HG03558 (cell line): ENCODE results near the gene STK17B.
A peak's percentile ranks its signal among the peaks of the same experiment; 100 is the strongest.
"Not testable (repeated sequence)": the region's sequence is repeated elsewhere in the genome, so short reads cannot be mapped to it uniquely, and the experiment has no call there.

ENCODE experiments used
- ATAC-seq: cut with Tn5 transposase; IDR thresholded peaks from one replicate; pipeline ENCODE4 v1.9.1; 2021; ENCODE audit warnings: moderate number of reproducible peaks; ENCODE audit not compliant: unreplicated experiment; ENCODE audit errors: extremely low read depth

STK17B gene

DNA sequence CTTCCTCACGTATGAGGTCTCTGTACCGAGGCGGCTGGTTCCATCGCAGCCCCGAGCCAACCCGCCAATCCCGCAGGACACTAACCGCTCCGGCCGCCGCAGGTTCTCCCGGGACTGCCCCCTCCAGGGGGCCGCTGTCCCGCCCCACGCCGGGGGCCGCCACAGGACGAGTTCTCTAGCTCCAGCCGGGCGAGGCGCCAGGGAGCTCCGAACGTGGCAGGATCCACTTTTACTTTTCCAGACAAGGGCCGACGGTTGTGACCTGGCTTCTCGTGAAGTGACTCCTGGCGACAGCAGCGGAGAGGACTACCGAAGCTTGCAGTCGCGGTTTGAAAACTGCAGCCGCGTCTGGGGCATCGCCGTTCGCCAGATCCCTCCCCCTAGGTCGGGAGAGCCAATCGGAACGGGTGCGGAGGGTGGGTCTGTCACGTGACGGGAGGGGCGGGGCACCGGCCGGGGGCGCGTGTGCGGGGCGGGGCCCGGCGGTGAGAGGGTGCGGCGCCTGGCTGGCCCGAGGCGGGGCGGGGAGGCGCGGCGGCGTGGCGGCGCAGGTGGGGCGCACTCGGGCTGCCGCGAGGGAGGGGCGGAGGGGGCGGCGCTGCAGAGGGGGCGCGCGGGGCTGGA is at the start of gene STK17B:
TSS of gene STK17B (minus strand) at position 331 of the 624 bp plus-strand sequence. CDS start 8,195 bp downstream, outside the sequence.
- peak; percentile 27 for ATAC-seq

DNA sequence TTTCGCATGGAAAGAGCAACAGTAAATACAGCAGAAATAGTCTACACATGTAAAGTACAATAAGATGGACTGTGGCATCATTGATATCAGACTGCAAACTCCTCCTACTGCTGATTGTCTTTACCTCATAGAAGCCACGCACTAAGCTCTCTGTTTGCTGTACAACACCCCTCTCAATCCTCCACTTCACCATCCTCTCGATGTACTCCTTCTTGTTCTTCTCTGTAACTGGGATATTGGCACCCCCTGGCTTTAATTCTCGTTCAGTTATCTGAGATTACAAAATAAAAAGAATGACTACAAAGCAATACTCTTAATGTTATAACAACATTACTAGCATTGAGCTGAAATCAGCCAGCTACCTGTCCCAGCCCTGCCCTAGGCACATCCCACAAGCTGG is 49.3 kb upstream of the STK17B start:
- ATAC-seq = no peak

DNA sequence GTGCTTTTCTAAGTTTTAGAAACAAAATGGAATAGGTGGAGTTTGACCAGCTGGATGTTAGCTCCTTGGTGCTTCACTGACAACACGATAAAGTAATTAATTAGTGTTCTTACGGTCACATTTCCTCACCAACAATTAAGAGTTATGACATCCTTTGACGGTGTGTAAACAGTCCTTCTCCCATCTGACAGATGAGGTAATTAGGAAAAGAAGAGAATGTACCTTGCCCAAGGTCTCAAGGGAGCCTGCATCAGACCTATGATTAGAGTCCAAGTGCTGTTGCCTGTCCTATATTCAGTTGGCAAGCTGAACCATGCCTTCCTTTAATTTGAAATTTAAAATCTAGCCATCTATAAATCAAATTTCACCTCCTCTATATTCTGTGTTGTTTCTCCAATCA is 48.3 kb upstream of the STK17B start:
- no peak for ATAC-seq

DNA sequence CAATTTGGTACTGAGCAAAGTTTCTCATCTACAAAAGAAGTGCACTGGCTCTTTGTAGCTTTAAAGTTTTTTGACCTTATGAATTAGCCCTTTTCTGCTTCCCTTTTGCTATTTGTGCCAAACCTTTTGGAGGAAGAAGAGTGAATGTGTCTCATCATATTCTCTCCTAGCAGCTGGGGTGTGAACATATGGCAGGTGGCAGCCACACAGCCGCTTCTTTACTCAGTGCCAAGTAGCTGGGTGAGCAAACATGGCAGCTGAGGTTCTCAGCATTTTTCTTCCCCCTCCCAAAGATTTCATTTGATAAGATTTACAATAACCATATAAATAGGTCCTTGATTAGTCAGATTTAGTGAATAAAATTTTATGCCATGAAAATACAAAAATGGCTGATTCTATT is 46.7 kb upstream of the STK17B start:
- ATAC-seq = no peak

DNA sequence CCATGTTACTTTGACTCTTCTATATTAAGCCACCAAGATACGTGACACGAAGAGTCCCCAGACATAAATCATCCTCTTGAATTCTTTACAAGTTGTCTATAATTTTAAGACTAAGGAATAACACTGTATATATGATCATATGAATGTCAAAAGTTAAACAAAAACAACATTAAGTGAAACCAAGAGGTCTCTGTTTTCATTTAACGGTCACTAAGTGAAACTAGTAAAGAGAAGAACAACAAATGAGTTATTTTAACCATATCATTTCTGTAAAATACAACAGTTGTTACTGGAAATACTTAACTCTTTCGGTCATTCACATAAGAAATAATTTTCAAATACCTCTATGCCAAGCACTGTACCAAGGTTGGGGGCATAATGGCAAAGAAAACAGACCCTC is 45.7 kb upstream of the STK17B start:
- no peak for ATAC-seq

DNA sequence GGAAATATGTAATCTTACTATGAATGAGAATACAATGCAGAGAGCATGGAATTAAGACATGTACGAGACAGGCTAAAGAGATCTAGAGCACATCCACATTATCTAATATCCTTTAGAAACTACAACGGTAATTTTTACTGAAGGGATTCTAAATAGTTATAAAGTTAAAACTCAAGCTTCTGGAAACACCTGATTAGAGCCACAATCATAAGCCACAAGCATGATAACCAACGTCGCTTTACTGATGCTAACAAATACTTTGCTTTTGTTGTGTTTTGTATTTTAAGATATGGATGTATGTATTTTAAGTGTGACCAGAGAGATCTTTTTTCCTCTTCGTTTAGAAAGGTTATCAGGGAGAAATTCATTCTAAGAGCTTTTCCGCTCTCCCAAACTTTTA is 44.0 kb upstream of the STK17B start:
- no peak for ATAC-seq

DNA sequence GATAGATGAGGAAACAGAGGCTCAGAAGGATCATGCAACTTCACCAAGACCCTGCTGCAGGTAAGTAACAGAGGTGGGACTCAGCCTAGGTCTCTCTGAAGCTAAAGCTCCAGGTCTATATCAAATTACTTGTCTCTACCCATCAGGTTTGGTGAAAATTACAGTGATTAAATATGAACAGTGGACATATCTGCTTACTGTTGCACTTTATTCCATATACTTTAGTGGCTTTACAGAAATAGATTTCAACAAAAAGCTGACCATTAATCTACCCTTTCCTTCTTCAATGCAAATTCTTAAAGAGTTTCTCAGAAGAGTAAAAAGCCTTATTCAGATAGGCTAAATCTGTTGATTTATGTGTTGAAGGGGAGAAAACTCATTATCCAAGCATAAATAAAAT is 42.8 kb upstream of the STK17B start:
- no peak for ATAC-seq

DNA sequence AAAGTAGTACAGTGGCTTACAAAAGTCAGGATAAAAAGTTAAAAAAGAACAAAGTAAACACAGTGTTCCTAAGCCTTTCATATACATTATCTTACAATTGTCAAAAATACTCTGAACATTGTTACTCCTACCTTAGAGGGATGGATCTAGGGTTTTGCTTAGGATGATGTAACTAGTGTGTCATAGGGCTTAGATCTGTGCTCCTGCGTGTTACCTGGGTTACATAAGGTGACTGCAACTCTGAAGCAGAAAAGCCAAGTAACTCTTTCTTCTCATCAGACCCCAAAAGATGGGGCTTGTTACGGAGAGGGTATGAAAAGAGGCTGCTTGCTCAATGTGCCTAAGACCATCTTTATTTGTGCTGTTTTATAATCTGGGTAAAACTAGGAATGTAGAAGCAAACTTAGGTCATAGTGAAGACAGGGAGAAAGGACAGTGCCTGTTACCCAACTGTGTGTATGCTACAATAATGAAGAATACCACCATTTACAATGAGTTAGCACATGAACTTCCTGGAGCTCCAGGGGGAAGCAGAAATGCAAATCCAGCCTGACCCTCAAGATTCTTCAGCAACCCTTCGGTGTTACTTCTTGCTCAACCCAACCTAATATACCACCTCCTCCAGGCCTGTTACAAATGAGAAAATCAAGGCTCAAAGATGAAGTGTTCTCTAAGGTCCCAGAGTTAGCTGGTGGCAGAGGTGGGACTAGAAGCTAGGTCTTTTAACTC is 42.0 kb upstream of the STK17B start:
- no peak for ATAC-seq

DNA sequence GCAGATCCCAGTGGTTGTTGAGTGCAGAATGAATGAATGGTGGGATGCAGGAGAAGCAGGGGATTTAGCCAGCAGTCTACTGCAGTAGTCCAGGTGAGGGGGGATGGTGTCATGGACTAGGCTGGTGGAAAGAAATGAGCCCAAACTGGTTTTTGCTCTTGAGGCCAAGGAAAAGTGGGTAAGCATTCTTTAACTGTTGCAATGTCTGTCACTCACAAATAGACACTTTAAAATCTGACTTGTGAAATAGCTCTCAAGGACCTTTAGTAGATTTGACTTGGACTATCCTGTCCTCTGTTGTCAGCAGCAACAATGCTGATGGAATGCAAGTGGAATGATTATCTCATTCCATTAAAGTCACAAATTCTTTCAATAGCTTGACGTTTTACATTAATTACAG is 37.5 kb upstream of the STK17B start:
- no peak for ATAC-seq

DNA sequence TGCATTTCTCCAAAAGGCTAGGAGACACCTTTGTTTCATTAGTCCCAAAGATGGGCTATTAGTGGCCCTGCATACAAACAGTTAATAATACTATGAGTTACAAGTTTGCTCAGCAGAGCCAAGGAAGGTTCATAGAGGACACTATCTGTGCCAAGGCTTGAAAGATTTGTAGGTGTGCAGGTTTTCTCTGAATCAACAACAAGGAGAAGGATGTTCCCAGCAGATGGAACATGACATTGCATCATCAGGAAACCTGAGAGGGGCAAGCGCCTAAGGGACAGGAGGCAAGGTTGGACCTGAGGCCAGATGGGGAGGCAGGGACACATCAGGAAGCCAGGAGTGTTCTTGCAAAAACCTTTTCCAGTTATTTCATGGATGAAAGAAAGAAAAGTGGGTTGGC is 35.4 kb upstream of the STK17B start:
- ATAC-seq = no peak

DNA sequence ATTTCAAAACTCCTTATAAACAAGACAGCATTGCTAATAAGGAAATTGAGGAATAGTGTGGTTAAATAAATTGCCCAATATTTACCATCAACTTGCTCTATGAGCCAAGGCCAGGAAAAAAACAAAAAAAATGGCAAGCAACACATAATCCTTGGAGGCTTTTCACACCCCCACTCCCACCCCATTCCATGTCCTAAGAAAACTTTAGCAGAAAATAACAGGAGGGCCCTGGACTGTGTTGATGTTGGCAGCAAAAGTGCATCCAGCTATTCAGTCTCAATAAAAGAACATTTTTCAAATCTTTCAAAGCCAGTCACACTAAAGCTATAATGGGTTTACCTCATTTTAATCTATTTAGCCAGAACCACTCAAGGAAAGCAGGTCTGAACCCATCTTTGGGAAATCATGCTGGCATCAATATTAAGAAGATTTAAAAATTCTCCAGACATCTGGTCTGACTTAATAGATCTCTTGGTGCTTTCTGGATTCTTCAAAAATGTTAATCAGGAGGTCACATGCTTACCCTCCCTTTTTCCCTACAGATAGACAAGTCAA is 34.6 kb upstream of the STK17B start:
- ATAC-seq = no peak

DNA sequence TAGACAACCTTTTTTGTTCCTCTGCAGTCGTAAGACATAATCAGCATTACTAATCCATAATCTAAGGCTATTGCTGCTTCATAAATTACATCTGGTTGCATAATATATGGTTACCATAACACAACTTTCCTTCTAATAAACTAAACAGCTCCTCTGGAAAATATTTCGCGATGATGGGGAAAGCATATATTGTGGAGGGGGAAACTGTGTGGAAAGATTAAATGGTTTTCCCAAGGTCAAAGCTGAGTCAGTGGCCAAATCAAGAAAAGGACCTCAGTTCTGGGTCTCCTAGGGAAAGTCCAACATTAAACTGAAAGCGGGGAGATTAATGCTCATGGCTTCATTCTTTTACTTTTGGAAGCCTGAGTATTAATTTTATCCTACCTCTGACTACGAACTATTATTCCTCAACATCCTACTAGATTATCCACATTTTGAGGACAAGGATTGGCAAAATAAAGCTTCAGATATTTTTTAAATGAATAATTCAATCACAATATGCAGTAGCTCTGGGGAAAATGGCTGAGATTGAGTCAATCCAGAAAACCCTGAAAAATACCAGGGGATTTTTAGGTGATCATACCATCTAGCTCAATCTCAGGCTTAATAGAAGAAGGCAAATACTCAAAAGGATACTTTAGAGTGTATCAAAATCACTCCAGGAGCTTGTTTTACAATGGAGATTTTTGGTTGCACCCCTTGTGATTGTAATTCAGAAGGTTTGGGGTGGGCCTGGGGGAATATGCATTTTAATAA is 33.8 kb upstream of the STK17B start:
- ATAC-seq = no peak

DNA sequence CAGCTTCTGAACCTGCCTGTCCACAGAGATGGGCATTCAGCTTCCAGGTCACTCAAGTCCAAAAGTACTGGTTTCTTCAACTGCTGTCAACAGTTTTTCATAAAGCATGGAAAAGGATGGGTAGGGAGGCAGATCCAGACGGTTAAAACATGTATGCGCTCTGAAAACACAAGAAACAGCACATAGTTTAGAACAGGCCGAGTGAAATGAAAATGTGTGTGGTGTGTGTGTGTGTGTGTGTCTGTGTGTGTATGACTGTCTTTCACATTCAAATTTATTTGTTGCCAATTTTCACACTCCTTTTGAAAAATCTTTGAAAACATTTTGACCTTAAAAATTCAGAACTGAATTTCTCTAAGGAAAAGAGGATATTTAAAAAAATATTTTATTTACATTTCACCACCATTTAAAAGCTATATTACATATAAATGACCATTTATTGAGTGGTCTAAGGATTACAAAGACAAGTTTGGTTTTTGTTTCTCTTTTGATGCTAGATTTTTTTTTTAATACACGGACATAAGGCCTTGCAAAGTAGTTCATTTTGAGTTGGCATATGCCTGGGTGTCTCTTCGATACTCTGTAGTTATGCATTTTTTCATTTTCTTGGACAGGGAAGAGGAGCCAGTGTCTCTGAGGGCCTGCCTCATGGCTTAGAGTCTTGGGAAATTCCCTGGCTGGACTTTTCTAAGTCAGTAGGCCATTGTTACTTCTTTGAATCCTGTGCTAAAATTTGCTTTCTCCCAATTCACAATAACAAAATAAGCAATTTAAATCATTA is 30.0 kb upstream of the STK17B start:
- no peak for ATAC-seq

DNA sequence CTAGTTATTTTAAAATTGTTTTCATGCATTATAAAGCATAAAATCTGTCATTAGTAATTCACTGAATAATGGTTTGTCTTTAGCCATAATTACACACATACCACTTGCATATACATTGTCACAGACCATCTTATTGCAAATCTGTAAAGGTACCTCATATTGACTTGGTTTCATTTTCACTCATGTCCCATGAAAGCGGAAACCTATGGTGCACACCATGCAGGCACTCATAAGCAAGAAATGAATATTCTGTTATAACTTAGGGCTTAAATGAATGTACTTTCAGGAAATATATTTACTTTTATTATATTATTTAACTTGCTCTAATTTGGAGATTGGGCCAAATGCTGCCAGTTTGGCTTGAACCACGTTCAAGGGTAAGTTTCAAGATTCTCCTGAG is 29.2 kb upstream of the STK17B start:
- ATAC-seq = peak; percentile 93

DNA sequence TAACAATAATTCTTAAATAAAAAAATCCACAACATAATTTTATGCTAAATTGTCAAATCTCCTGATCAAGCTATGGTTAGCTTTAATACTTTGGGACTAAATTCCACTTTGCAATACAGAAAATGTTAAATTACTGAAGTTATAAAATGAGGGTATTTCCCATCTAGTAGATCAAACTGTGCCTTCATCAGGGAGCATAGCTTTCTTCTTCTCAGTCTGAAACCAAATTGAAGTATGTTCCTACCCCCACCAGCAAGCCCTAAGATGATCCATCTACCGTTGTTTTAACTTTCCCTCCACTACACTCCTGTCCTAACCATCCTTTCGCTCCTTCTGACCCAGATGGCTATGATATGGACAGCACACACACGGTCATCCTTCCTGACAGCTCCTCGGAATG is 24.4 kb upstream of the STK17B start:
- ATAC-seq = no peak

DNA sequence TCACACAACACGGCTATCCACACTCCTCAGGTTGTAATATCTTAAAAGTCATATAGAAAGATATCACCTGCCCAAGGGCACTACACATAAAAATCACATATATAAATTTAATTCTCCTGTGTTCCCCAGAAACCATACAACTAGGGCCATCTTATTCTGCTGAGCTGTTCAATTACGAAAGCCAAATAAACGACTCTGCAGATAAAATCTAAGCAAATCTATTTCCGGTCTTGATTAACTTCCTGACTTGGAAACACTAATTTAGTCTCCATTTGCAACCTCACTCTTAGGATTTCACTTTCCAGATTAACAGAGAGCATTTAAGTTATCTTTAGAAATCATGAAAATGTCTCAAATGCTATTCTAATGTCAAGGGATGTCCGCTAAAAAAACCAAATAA is 23.9 kb upstream of the STK17B start:
- ATAC-seq = no peak

DNA sequence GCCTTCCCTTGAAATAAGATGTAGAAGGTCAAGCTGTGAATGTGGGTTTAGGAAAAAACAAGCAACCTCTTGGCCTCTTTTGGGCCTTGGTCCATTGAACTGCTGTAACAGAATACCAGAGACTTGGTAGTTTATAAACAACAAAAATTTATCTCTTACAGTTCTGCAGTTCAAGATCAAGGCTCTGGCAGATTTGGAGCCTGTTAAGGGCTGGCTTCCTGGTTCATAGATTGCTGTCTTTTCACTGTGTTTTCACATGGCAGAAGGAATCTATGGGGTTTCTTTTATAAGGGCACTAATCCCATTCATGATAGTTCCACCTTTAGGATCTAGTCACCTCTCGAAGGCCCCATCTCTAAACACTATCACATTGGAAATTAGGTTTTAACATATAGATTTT is 20.2 kb upstream of the STK17B start:
- ATAC-seq = no peak

DNA sequence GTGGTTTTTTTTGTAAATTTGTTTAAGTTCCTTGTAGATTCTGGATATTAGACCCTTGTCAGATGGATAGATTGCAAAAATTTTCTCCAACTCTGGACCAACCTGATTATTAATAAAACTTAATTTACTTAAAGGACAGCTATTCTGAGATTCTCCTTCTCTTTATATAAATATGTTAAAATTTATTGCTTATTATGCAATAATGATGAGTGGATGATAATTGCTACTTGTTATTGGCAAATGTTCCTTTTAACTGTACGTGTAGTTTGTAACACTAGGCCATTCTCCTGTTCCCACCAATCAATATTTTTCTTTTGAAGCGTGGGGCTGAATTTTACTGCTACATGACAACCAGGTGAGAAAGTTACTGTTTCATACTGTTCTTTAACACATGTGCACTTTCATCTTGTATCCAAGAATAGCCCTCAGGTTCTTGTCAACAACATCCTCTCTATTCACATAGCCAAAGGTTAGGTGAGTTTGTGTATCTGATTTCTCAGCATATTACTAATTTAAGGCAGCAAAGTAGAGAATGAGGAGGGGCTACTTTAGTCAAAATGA is 16.6 kb upstream of the STK17B start:
- ATAC-seq = no peak

DNA sequence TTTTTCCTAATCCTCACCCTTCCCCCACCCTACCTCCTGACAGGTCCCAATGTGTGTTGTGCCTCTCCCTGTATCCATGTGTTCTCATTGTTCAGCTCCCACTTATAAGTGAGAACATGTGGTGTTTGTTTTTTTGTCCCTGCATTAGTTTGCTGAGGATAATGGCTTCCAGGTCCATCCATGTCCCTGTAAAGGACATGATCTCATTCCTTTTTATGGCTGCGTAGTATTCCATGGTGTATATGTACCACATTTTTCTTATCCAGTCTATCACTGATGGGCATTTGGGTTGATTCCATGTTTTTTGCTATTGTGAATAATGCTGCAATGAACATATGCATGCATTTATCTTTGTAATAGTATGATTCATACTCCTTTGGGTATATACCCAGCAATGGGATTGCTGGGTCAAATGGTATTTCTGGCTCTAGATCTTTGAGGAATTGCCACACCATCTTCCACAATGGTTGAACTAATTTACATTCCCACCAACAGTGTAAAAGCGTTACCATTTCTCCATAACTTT is 15.9 kb upstream of the STK17B start:
- not testable (repeated sequence) for ATAC-seq
